Progenitor cell of endocrine pancreas (in vitro differentiated cells): ENCODE measurements around the gene RHBDF1. TPM values are rescaled to one million over a fixed set of nuclear protein-coding genes. Genes with fewer than 3 reads are reported as not detected.

Source experiments
- DNase-seq: peaks from one replicate; pipeline ENCODE4 v3.0.0; 2021; ENCODE audit warnings: low spot score; ENCODE audit not compliant: unreplicated experiment
- H3K27ac Mint-ChIP-seq: 2 replicates; pipeline ENCODE4 v1.8.0; 2021; ENCODE audit warnings: mild to moderate bottlenecking, moderate library complexity, mixed read lengths
- H3K27me3 Mint-ChIP-seq: 2 replicates; pipeline ENCODE4 v1.8.0; 2021; ENCODE audit warnings: mixed read lengths
- H3K36me3 Mint-ChIP-seq: 2 replicates; pipeline ENCODE4 v1.8.0; 2022; ENCODE audit warnings: mixed read lengths; ENCODE audit not compliant: insufficient read depth
- H3K4me1 Mint-ChIP-seq: 2 replicates; pipeline ENCODE4 v1.8.0; 2021; ENCODE audit warnings: low read depth, mixed read lengths
- H3K4me3 Mint-ChIP-seq: 2 replicates; pipeline ENCODE4 v1.8.0; 2021; ENCODE audit warnings: low read depth, mild to moderate bottlenecking, moderate library complexity, mixed read lengths
- H3K9me3 Mint-ChIP-seq: 2 replicates; pipeline ENCODE4 v1.8.0; 2021; ENCODE audit warnings: low read depth, mixed read lengths
- total RNA-seq: library from RNA; stranded (reverse); gene quantifications from 2 replicates; pipeline ENCODE4 v1.2.1, GENCODE V29; 2021
- TF ChIP-seq, protein P1 (sequence below): fragments of 200-600 bp; sonication (generic); IDR thresholded peaks from one replicate; pipeline ENCODE4 v1.5.0; 2021; ENCODE audit warnings: antibody characterized with exemption, mild to moderate bottlenecking; ENCODE audit not compliant: unreplicated experiment

Gene RHBDF1
- total RNA-seq, 1 donor from 2014 or later = 51.3 TPM

DNA sequence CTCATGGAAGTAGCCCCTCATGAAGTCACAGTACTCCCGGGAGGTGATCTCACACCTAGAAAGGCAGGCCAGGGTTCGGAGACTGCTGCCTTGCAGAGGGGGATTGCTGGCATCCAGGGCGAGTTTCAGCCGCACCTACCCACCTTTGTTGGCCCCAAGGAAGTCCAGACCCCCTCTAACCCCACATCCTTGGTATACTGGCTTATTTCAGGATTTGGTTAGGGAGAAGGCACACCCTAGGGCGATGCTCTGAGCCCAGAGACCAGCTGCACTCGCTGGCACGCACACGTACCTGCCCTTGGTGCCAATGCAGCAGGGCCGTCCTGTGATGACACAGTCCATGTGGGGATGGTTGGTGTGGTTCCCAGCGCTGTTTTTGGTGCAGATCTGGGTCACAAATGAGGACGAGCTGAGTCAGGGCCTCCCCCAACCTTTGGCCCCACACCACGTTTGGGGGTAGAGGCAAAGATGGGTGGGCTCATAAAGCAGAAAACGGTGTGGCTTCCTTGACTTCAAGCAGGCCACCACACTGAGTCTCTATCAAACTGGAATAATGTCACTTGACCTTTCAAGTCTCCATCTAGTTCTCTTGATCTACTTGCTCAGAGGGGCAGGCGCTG, 12.9 kb downstream of the RHBDF1 start:
- H3K4me3 Mint-ChIP-seq = no peak overlapping the region
- no peak overlapping the region for H3K27ac Mint-ChIP-seq
- peaks cover 16% of the 10 kb centered on the region for H3K36me3 Mint-ChIP-seq
- no peak for DNase-seq
- no peaks in the 10 kb centered on the region for H3K27me3 Mint-ChIP-seq
- no peaks in the 10 kb centered on the region for H3K4me1 Mint-ChIP-seq
- TF ChIP-seq, protein P1, sequence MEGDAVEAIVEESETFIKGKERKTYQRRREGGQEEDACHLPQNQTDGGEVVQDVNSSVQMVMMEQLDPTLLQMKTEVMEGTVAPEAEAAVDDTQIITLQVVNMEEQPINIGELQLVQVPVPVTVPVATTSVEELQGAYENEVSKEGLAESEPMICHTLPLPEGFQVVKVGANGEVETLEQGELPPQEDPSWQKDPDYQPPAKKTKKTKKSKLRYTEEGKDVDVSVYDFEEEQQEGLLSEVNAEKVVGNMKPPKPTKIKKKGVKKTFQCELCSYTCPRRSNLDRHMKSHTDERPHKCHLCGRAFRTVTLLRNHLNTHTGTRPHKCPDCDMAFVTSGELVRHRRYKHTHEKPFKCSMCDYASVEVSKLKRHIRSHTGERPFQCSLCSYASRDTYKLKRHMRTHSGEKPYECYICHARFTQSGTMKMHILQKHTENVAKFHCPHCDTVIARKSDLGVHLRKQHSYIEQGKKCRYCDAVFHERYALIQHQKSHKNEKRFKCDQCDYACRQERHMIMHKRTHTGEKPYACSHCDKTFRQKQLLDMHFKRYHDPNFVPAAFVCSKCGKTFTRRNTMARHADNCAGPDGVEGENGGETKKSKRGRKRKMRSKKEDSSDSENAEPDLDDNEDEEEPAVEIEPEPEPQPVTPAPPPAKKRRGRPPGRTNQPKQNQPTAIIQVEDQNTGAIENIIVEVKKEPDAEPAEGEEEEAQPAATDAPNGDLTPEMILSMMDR = no peak
- no peaks in the 10 kb centered on the region for H3K9me3 Mint-ChIP-seq

DNA sequence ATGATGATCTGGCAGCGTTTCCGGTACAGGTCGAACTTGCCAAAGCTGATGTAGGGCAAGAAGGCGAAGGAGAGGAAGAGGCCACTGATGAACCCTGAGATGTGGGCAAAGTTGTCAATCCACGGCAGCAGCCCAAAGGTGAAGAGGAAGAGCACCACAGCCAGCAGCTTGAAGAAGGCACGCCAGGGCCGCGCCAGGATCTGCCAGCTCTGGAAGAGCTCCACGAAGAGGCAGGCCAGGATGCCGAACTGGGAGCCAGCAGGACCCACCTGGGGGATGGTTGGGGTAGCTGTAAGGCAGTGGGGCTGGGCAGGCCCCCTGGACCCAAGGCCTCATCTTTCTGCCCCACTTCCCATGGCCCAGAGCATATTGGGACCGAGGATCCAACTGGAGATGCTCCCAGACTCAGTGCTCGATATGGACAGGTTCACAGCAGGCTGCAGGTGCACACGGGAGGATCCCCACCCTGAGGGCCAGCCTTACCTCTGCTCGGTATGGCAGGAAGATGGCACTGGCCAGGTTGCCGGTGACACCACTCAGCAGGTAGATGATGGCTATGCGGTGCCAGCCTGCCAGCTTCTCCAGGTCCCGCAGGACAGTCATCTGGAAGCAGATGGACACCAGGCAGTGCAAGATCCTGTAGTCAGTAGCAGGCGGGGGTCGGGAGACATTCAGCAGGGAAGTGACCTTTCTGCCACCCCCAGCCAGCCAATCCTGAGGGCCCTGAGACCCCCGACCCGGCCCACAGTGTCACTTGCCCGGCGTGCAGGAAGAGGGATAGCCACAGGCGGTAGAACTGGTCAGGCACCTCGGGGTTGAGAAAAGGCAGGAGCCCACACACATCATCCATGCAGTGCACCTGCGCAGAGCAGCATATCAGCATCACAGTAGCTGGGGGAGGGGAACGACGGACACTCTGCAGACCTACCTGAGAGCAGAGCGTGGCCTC, 13.7 kb downstream of the RHBDF1 start:
- TF ChIP-seq, protein P1 = no peak
- Mint-ChIP-seq H3K36me3 (peaks cover 16% of the 10 kb centered on the region), H3K4me1 (peaks cover under 1% of the 10 kb centered on the region), H3K9me3 (no peaks in the 10 kb centered on the region), H3K27ac (no peak overlapping the region), H3K4me3 (no peak overlapping the region), H3K27me3 (no peaks in the 10 kb centered on the region)
- DNase-seq = no peak

DNA sequence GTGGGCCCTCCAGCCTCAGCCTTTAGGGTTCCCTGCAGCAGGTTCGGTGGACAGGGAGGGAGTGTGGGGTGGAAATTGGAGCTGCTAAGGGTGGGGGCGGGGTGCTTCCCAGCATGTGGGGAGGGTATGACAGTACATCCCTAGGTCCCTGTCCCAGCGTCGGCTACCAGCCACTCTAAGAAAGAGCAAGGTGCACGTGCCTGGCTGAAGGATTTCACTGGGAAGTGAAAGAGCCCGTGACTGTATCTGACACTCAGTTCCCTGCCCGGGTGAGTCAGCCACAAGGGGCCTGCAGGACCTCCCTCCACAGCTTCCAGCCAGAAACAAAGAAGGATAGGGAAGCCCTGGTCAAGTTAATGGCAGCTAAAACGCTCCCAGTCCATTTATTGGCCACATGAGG, 14.7 kb downstream of the RHBDF1 start:
- no peak overlapping the region for H3K27ac Mint-ChIP-seq
- no peak for DNase-seq
- H3K4me3 Mint-ChIP-seq = no peak overlapping the region
- H3K9me3 Mint-ChIP-seq = no peaks in the 10 kb centered on the region
- no peaks in the 10 kb centered on the region for H3K27me3 Mint-ChIP-seq
- H3K4me1 Mint-ChIP-seq = peaks cover 2% of the 10 kb centered on the region
- TF ChIP-seq, protein P1 = no peak
- peaks cover 16% of the 10 kb centered on the region for H3K36me3 Mint-ChIP-seq

- H3K4me1 Mint-ChIP-seq = peaks cover 4% of the 10 kb centered on the region
- H3K36me3 Mint-ChIP-seq = peaks cover 13% of the 10 kb centered on the region
- DNase-seq = no peak
- H3K27me3 Mint-ChIP-seq = no peaks in the 10 kb centered on the region
- H3K27ac Mint-ChIP-seq = no peak overlapping the region
- H3K4me3 Mint-ChIP-seq = no peak overlapping the region
- no peaks in the 10 kb centered on the region for H3K9me3 Mint-ChIP-seq
- TF ChIP-seq, protein P1 = no peak
Observed at GRCh38 chr16:56231-56927, 16.1 kb downstream of the RHBDF1 start.

DNA sequence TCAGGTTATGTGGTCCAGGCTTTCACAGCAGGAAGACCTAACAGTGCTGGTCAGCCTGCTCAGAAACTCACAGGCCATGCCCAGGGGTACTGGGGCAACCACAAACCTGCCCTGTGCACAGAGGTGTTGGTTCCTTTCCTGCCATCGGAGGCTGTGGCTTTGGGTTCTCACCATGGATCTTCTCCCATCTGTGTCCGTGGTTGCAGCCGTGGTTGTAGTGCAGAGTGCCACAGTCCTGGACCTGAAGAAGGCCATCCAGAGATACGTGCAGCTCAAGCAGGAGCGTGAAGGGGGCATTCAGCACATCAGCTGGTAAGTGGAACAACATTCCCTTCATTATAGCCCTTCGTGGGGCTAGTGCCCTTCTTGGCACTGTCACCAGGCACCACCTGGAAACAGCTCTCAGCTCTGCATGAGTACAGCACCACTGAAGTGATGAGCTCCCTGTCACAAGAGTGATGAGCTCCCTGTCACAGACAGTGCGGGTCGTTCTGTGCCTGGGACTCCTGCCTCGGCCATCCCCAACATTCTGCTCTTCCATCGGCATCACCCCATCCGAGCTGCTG, 16.8 kb downstream of the RHBDF1 start:
- no peak overlapping the region for H3K27ac Mint-ChIP-seq
- peak overlapping the region; percentile 63 for H3K4me3 Mint-ChIP-seq
- no peaks in the 10 kb centered on the region for H3K9me3 Mint-ChIP-seq
- DNase-seq = no peak
- H3K27me3 Mint-ChIP-seq = no peaks in the 10 kb centered on the region
- H3K4me1 Mint-ChIP-seq = peaks cover 4% of the 10 kb centered on the region
- TF ChIP-seq, protein P1 = no peak
- peaks cover 16% of the 10 kb centered on the region for H3K36me3 Mint-ChIP-seq
